Measurements from ENCODE around the gene ERLEC1.
"Not testable (repeated sequence)": the region's sequence is repeated elsewhere in the genome, so short reads cannot be mapped to it uniquely, and the experiment has no call there.

ERLEC1 gene, protein sequence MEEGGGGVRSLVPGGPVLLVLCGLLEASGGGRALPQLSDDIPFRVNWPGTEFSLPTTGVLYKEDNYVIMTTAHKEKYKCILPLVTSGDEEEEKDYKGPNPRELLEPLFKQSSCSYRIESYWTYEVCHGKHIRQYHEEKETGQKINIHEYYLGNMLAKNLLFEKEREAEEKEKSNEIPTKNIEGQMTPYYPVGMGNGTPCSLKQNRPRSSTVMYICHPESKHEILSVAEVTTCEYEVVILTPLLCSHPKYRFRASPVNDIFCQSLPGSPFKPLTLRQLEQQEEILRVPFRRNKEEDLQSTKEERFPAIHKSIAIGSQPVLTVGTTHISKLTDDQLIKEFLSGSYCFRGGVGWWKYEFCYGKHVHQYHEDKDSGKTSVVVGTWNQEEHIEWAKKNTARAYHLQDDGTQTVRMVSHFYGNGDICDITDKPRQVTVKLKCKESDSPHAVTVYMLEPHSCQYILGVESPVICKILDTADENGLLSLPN

DNA sequence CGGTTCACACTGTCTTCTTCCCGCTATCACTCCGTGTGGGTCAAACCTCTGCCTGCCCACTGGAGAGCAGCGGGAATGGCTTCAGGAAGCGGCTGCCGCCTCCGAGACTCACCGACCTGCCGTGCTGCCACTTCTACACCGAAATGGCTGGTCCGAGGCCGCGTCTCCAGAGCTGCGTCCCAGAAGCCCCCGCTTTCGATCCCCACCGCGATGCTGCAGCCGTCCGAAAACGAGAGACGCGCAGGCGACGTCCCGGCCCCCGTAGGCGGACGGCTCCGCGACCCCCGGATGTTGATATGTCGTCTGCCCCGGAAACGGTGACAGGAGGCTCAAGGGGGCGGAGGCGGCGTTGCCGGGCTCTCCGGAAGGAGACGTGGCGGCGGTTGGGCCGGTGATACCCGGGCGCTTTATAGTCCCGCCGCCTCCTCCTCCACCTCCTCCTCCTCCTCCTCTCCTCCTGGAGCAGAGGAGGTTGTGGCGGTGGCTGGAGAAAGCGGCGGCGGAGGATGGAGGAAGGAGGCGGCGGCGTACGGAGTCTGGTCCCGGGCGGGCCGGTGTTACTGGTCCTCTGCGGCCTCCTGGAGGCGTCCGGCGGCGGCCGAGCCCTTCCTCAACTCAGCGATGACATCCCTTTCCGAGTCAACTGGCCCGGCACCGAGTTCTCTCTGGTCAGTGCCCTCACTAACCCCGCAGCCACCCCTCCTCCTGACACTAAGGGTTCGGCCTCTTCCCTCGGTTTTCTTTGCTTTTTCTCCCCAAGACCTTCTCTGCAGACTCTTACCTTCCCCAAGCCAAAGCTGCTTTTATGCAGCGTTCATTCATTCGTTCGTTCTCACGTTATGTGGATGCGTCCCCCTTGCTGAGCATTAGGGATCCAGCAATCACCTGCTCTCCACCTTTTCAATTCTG lies at the start of gene ERLEC1, which contains the start of gene ASB3:
ERLEC1 (plus strand) TSS at position 340 of the 909 bp plus-strand sequence; CDS start at position 507, 167 bp downstream.
ASB3 (minus strand) TSS at position 249 of the 909 bp plus-strand sequence. CDS start 21,381 bp downstream, outside the sequence.
- peak; percentile 96 for DNase-seq

DNA sequence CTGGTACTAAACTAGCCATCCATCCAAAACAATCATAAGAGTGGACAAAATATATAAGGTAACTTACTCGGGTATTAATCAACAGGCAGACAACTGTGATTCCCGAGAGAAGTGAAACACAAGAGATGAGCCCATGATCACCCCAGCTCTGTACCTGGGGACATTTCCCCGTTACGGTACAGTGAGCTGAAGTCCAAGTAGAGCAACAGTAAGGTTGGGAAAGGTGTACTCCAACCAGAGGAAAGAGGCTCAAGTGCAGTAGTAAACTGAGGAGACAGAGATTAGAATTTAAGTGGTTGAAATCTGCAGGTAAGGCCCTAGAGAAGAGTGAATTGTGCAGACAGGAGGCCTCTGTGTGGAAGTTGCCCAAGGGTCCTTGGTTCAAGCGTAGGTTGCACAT lies 49.8 kb upstream of the ERLEC1 start:
- no peak for DNase-seq

GRCh38 chr2:53739032-53739431 lies 47.8 kb upstream of the ERLEC1 start:
- no peak for DNase-seq

DNA sequence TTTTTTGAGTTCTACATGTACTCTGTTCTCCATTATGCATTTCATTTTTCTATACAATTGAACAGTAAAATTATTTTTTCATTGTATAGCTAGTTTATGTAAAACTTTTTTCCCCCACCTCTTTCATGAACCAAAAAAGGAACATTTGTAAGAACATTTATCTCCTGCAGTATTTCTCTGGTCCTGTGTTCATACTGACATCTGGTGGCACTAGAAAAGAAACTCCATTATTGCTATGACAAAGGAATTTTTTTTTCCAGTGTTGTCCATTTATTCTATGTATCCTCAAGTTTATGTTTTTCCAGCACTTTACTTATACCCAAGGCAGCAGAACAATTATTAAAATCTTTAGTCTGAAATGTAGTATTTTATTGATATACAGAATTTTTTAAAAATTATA lies 46.7 kb upstream of the ERLEC1 start:
- DNase-seq, result no peak

GRCh38 chr2:53744395-53745065 lies 42.3 kb upstream of the ERLEC1 start:
- no peak for DNase-seq

DNA sequence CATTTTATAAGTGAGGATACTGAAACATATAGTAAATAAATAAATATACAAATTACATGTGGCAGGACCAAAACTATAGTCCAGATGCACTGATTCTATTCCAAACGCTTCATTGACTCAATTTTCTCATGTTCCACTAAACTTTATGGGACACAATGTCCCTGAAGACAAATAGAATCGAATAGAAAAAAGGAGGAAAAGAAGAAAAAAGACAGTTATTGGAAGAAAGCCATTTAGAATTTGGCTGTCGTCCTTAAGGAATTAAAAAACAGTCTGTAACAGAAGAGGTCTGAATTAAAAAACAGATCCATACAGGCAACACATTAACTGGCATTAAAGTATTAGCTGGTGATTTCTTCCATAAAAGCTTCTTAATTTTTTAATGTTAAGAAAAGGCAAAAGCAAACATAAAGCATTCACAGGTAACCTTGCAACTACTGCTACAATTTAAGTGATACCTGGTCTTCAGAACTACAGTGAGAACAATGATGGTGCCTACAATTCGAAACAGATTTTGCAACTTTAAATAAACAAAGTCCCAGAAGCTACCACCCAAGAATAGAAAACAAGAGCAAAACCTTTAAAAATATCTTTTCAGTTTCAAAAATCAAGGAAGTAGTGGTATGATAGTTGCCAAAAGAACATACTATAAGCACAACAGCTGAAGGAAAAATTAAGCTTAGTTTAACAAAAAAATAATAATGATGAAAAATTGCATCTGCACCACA lies 36.6 kb upstream of the ERLEC1 start:
- no peak for DNase-seq

- DNase-seq, result no peak
Measured at GRCh38 chr2:53751728-53752127, 35.1 kb upstream of the ERLEC1 start.

- DNase-seq, result no peak
Measured at GRCh38 chr2:53752385-53752784, 34.5 kb upstream of the ERLEC1 start.

GRCh38 chr2:53753041-53753440 lies 33.8 kb upstream of the ERLEC1 start:
- DNase-seq, result no peak

DNA sequence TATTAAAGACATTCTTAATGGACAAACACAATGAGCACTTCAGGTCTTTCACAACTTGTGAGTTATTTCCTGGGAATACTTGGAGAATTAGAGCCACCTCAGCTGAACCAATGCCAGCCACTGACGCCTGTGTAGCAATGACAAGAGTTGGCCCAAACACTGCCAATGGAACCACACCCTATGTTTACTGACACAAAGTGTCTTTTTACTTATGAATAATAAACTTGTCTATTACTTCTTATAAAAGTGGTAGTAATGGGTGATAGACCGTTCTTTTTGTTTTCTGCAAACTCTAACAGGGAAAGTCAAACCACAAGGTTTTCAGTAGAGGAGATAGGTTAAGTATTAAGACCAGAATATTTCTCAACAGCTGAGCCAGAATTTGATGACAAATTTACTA lies 31.7 kb upstream of the ERLEC1 start:
- no peak for DNase-seq

GRCh38 chr2:53756644-53757043 lies 30.2 kb upstream of the ERLEC1 start:
- DNase-seq, result no peak

- DNase-seq, result not testable (repeated sequence)
Measured at GRCh38 chr2:53757206-53757605, 29.6 kb upstream of the ERLEC1 start.

- DNase-seq, result no peak
Measured at GRCh38 chr2:53765767-53766166, 21.1 kb upstream of the ERLEC1 start.

DNA sequence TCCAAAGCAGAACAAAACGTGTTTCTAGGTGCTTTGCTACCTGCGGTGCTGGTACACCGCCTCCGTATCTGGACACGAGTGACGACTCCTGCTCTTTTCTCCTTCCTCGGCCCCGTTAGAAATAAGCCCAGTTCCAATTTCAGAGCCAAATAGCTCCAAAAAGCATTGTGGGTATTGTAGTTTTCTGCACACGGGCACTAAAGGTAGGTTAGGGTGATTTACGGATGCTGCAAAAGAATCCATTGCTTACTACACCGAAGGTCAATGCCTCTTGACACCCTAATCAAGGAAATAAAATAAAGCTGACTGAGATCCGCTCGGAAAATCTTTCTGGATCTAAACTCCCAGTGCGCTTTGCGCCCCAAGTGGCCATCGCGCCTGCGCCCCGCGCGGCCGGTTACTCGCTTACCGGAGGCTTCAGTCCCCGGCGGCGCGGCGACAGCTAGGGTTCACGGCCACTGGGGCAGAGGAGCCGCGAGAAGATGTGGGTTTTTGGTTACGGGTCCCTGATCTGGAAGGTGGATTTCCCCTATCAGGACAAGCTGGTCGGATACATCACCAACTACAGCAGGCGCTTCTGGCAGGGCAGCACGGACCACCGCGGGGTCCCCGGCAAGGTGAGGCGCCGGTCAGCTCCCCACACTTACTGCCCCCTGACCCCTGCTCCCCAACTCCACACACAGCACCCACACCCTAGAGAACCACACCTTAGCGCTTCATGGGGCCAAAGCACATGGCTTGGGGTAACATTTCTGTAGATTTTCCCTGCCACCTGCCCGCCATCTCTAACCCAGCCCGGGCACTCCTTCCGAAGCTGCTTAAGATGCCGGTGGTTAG lies 19.2 kb upstream of the ERLEC1 start, which contains the start of gene CHAC2:
CHAC2 (plus strand) TSS at position 400 of the 837 bp plus-strand sequence; CDS start at position 483, 83 bp downstream.
- DNase-seq, result peak; percentile 88

- no peak for DNase-seq
Measured at GRCh38 chr2:53768242-53768542, 18.7 kb upstream of the ERLEC1 start.

- DNase-seq, result no peak
Measured at GRCh38 chr2:53769318-53769945, 17.4 kb upstream of the ERLEC1 start.

DNA sequence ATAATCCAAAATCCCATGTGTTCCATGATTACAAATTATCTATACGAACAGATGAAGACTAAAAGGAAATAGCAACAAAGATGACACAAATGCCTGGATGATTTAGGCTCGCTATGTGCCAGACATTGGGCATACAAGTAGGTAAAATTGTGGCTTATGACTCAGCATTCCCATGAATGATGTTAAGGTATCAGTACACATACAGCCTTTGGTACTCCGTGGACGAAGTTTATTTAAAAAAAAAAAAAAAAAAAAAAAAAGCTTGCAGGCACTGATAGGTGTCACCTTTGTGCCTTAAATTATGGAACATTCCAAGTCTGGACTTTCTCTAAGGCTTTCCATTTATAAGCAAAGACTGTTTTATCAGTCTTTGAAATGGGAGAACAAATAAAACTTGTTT lies 16.6 kb upstream of the ERLEC1 start:
- DNase-seq, result no peak

- no peak for DNase-seq
Measured at GRCh38 chr2:53777134-53777533, 9.7 kb upstream of the ERLEC1 start.

DNA sequence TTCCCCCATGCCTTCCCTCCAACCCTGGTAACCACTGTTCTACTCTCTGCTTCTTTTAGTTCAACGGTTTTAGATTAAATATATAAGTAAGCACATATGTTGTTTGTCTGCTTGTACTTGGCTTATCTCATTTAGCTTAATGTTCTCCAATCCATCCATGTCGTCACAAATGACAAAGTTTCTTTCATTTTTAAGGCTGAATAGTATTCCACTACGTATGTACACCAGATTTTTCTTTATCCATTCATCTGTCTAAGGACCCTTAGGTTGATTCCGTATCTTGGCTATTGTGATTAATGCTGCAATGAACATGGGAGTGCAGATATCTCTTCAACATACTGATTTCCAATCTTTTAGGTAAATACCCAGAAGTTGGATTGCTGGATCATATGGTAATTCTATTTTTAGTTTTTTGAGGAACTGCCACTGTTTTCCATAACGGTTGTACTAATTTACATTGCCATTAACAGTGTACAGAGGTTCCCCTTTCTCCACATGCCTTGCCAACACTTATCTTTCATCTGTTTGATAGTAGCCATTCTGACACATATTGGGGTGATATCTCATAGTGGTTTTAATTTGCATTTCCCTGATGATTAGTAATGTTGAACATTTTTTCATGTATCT lies 8.2 kb upstream of the ERLEC1 start:
- DNase-seq, result no peak

GRCh38 chr2:53780056-53780455 lies 6.8 kb upstream of the ERLEC1 start:
- no peak for DNase-seq
